ENCODE results near the gene SOWAHB. TPM values are rescaled to one million over a fixed set of nuclear protein-coding genes. Genes with fewer than 3 reads are reported as not detected.

The SOWAHB gene
- polyA plus RNA-seq (2011; rRNA removed) (0.10 and 0.17 TPM in 2 replicates), polyA plus RNA-seq (2017; fragmentation: RNase III; extraction: RNeasy Plus Mini Kit Qiagen cat#74134 plus additional on column Dnase treatment) (0.03 to 0.08 TPM (median 0.04 TPM) in 3 replicates), polyA minus RNA-seq (2011; rRNA and poly(A)+ RNA removed) (0.05 and 0.17 TPM in 2 replicates)
- polyA plus RNA-seq (2012; cell fraction: cytosol; rRNA removed): 0.04 TPM in 1 of 2 replicates, not detected in the other
- 0.01 TPM in 1 of 2 replicates, not detected in the other for polyA plus RNA-seq (2012; cell fraction: nucleus; rRNA removed)

GRCh38 chr4:76897536-76898384, at the start of gene SOWAHB:
TSS of gene SOWAHB (minus strand) at chr4:76898144. CDS start at chr4:76897849, 295 bp downstream.
- peak; percentile 72 to 78 for ATAC-seq
- no peak for FAIRE-seq
- Histone ChIP-seq H3K4me1 (no peaks in the 10 kb centered on the region), H3K27ac (peak within 1 kb of the TSS; percentile 38 to 64; a peak in 4 of 6 replicates), H3K9me3 (no peaks in the 10 kb centered on the region), H3K4me2 (peak within 1 kb of the TSS; percentile 94), H3K4me3 (peak within 1 kb of the TSS; percentile 61)
- TF ChIP-seq RNF2 (IDR thresholded peaks at IDR 0.05; ENCODE audit: borderline replicate concordance, low read depth): no peak
- no peak for TF ChIP-seq TP53 (CRISPR knock-in tag; IDR thresholded peaks at IDR 0.05)
- no peak for TF ChIP-seq CHD4 (IDR thresholded peaks at IDR 0.05; ENCODE audit: borderline replicate concordance)
- no peak for TF ChIP-seq CEBPB (IDR thresholded peaks at IDR 0.05)
- no peak for TF ChIP-seq FOSL2 (IDR thresholded peaks at IDR 0.05)
- no peak for TF ChIP-seq FOSL2 (CRISPR knock-in tag; IDR thresholded peaks at IDR 0.05)
- no peak for TF ChIP-seq RCOR1 (IDR thresholded peaks at IDR 0.05; ENCODE audit: low read depth, low read length)
- no peak for TF ChIP-seq MAZ (IDR thresholded peaks at IDR 0.05; ENCODE audit: borderline replicate concordance, low read depth, low read length)
- no peak for TF ChIP-seq REST (IDR thresholded peaks at IDR 0.05)
- no peak for TF ChIP-seq NFE2L2 (conservative IDR thresholded peaks at IDR 0.05; ENCODE audit: low read length)
- no peak for TF ChIP-seq HMGXB4 (CRISPR knock-in tag; IDR thresholded peaks at IDR 0.05; ENCODE audit: borderline replicate concordance)
- no peak for TF ChIP-seq PBX3 (IDR thresholded peaks at IDR 0.05)
- TF ChIP-seq HDAC2 (IDR thresholded peaks at IDR 0.05): no peak
- ChIA-PET POLR2A (interaction anchor here (0.8 kb wide), 1 partner anchor 50 kb away, joined by 5 read pairs; no protein-coding TSS in a partner anchor), CTCF (interaction anchor here (0.9 to 1.6 kb wide), 2 partner anchors 119 to 194 kb away, joined by 3 read pairs; no protein-coding TSS in a partner anchor)
- peak in 1 of 2 experiments; percentile 10 for DNase-seq (ENCODE audit: low read depth in 1 of 2, low spot score in 1 of 2)
- WGBS (ENCODE audit: missing lambda C conversion rate): 2% methylated on average over 12 of the region's 76 CpGs

- H3K4me2 ChIP-seq: peak overlapping the region; percentile 96; the same call in 2 of the 3 replicates
- H3K27ac ChIP-seq: no peak overlapping the region
- FAIRE-seq (no peak), ATAC-seq (no peak), DNase-seq (ENCODE audit: low read depth in 1 of 2, low spot score in 1 of 2) (no peak)
- 88% methylated on average over 2 of the region's 2 CpGs for WGBS (ENCODE audit: missing lambda C conversion rate)
- H3K4me3 ChIP-seq: no peak overlapping the region
- H3K9me3 ChIP-seq: no peaks in the 10 kb centered on the region
- ChIA-PET CTCF (interaction anchor here (0.6 to 0.9 kb wide), 2 partner anchors 75 to 641 kb away, joined by 3 read pairs; partner anchors contain the start of gene STBD1), POLR2A (no interaction called here)
- peaks cover 17% of the 10 kb centered on the region for H3K4me1 ChIP-seq
- TF ChIP-seq CHD2 (IDR thresholded peaks at IDR 0.05; ENCODE audit: low read length, partially characterized antibody) (no peak), HEYL (CRISPR knock-in tag; IDR thresholded peaks at IDR 0.05) (no peak), CHD4 (IDR thresholded peaks at IDR 0.05; ENCODE audit: borderline replicate concordance) (no peak), ATOH8 (CRISPR knock-in tag; IDR thresholded peaks at IDR 0.05; ENCODE audit: low read depth) (no peak), BCL3 (IDR thresholded peaks at IDR 0.05) (no peak), PBX3 (IDR thresholded peaks at IDR 0.05) (no peak), RARB (CRISPR knock-in tag; IDR thresholded peaks at IDR 0.05) (no peak), HOXA7 (CRISPR knock-in tag; IDR thresholded peaks at IDR 0.05) (no peak), HOXB13 (CRISPR knock-in tag; IDR thresholded peaks at IDR 0.05; ENCODE audit: low read depth) (no peak), BHLHE40 (IDR thresholded peaks at IDR 0.05; ENCODE audit: low read depth, low read length) (no peak), ZNF302 (CRISPR knock-in tag; IDR thresholded peaks at IDR 0.05) (no peak), HOXB5 (CRISPR knock-in tag; IDR thresholded peaks at IDR 0.05) (no peak), POLR2A (IDR thresholded peaks at IDR 0.05; ENCODE audit: low read length) (no peak)
Observed at GRCh38 chr4:76947369-76947768, 49.4 kb upstream of the SOWAHB start.
